Astrocyte of the spinal cord (primary cell): ENCODE measurements around the gene MBNL2.

Experiments used
- DNase-seq: peaks from one replicate; pipeline ENCODE4 v3.0.0; 2011; ENCODE audit warnings: low read depth, low spot score
- H3K4me3 ChIP-seq: 2 replicates; pipeline ENCODE4 v1.5.1; 2011; ENCODE audit warnings: low read depth, mild to moderate bottlenecking, low read length, moderate library complexity
- CTCF ChIP-seq: IDR thresholded peaks from 2 replicates; pipeline ENCODE4 v1.5.1; 2012; ENCODE audit warnings: low read depth, mild to moderate bottlenecking, low read length, inconsistent platforms
- in situ Hi-C: cut with HindIII; loops from 2 replicates; pipeline ENCODE4 v1.10.0; 2017; ENCODE audit warnings: low sequenced_read_pairs

Gene MBNL2

DNA sequence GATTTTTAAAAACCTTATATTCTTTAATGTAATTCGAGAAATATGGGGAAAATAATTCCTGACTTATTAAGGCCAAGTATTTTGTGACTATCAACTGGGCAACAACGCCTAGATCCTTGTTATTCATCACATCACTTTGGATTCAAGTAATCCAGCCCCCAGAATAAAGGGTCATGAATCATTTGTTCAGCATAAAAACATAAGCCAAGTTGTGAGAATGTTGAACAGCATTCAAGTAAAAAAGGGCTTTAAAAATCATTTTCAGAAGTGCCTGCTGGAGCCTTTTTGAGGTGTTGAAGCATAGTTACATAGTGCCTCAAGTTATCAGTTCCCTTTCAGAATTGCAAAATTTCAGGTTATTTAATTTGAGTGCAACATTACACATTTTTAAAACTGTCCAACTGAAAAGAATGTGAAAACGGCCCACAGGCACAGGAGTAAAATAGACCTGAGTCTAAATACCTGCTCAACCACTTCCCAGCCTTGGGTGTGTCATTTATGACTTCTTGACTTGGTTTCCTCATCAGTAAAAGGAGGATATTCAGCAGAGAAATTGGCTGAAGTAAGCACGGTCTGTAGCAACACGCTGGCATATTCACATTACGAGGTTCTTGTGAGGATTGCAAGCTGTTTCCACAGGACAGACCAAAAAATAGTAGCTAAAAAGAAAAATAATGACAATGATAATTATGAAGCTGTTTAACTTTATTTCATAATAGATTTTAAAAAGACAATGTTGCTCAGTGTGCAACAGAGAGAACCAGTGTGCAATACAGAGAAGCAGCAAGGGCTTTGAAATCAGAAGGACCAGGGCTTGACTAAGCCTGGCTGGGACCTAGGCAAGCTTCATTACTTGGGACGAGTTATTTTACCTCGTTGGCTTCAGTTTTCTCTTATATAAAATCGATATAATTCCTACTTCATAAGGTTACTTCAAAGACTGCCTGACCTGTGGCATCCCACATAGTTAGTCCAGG lies 56.6 kb downstream of the MBNL2 start:
- no peak for DNase-seq
- H3K4me3 ChIP-seq, result no peak overlapping the region
- TF ChIP-seq CTCF, result no peak
- in situ Hi-C loops, result no loop called here

DNA sequence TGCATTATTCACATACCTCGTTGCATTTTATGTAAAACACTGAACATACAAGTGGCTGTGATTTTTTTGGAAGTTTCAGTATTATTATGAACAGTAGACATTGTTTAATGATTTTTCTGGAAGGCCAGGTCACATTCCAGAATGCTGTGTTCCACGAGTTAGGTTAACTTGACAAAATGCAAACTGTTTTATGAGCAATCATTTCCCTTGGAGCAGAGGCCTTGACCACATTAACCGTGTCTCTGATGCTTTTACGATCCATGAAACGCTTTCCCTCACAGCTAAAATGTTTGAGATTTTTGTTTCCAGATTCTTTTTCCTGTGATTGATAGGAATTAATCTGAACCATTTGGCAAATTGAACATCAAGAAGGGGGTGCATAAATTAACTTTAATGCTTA lies 57.8 kb downstream of the MBNL2 start:
- H3K4me3 ChIP-seq, result no peak overlapping the region
- in situ Hi-C loops, result no loop called here
- DNase-seq, result peak; percentile 82
- no peak for TF ChIP-seq CTCF

DNA sequence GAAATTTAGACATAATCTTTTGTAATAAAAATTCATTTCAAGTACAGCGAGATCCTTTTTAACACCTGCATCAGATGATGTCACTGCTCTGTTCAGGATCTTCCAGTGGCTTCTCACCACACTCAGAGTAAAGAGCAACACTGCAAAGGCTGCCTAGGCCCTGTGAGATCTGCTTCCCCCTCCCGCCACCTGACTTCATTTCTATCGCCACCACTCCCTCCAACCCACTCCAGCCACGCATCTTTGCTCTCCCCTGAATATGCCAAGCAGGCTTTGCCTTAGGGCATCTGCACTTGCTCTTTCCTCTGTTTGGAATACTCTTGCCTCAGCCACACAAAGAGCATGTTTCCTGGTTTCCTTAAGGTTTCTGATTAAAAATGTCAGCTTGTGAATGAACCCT lies 58.3 kb downstream of the MBNL2 start:
- H3K4me3 ChIP-seq, result no peak overlapping the region
- in situ Hi-C loops, result no loop called here
- no peak for DNase-seq
- TF ChIP-seq CTCF, result no peak

DNA sequence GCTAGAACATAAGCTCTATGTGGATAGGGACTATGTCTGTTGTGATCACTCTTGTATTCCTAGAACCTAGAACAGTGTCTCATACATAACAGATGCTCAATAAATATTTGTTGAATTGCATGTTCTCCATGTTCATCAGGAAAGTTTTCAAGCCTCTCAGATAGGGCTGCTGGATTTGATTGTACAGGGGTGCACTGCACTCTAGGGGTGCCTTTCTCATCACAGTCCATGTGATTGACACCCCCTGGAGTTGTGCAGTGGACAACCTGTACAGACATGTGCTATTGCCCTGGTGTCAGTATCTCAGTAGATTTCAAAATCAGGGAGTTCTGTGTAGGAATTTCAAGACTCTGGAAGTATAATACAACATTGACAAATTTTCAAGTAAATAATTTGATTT lies 58.9 kb downstream of the MBNL2 start:
- H3K4me3 ChIP-seq, result no peak overlapping the region
- in situ Hi-C loops, result no loop called here
- no peak for DNase-seq
- TF ChIP-seq CTCF, result no peak

DNA sequence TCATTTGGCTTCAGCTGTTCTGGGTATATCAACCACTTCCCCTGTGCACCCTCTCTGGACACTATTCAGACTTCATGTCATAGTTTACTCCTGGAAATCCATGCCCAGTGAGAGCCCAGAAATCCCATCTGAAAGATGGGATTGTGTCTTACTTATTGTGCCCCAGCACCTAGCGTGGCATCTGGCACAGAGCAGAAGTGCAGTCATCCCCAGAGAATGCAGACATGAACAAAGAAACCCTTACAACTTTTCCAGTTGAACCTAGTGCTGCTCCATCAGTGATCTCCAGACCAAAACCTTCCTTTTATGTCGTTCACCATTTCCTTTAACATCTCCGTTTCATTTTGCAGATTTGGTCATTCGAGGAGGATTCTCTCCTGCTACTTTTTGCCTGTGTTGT lies 60.6 kb downstream of the MBNL2 start:
- no peak for DNase-seq
- in situ Hi-C loops, result no loop called here
- H3K4me3 ChIP-seq, result no peak overlapping the region
- no peak for TF ChIP-seq CTCF

DNA sequence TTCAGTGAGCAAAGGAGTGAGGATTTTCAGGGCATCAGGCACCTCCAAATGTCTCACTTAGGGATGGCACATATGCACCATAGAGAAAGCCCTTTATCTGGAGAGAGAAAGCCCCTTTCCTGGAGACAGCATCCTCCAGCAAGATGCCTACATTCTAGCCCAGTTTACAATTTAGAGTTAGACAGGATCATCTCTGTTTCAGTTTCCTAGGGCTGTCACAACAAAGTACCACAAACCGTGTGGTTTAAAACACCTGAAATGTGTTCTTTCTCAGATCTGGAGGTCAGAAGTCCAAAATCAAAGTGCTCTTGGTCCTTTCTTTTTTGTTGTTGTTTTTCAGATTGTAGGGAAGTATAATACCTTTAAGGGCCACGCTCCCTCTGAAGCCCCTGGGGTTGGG lies 61.8 kb downstream of the MBNL2 start:
- in situ Hi-C loops, result no loop called here
- DNase-seq, result no peak
- TF ChIP-seq CTCF, result no peak
- no peak overlapping the region for H3K4me3 ChIP-seq
